Measurements from ENCODE around the gene ZNF524. TPM values are rescaled to one million over a fixed set of nuclear protein-coding genes. Genes with fewer than 3 reads are reported as not detected.

ZNF524 gene
- total and polyA plus RNA-seq, 7 donors, result 24.5 to 49.2 (median 37.1) TPM

- no peak overlapping the region for H3K4me3 ChIP-seq
- 98% methylated on average over 88 of the region's 88 CpGs for WGBS, 2 donors
- no peaks in the 10 kb centered on the region for H3K9me3 ChIP-seq
- H3K4me1 ChIP-seq, result peaks cover 0 to 13% (median 6%) of the 10 kb centered on the region in 4 donors
- peaks cover 17 to 45% (median 31%) of the 10 kb centered on the region in 4 donors for H3K36me3 ChIP-seq
- no peaks in the 10 kb centered on the region for H3K27me3 ChIP-seq
- H3K27ac ChIP-seq, result no peak overlapping the region
- no peak for DNase-seq
- intact Hi-C loops (cut with DNase I), result no loop called here
- TF ChIP-seq, protein P1, sequence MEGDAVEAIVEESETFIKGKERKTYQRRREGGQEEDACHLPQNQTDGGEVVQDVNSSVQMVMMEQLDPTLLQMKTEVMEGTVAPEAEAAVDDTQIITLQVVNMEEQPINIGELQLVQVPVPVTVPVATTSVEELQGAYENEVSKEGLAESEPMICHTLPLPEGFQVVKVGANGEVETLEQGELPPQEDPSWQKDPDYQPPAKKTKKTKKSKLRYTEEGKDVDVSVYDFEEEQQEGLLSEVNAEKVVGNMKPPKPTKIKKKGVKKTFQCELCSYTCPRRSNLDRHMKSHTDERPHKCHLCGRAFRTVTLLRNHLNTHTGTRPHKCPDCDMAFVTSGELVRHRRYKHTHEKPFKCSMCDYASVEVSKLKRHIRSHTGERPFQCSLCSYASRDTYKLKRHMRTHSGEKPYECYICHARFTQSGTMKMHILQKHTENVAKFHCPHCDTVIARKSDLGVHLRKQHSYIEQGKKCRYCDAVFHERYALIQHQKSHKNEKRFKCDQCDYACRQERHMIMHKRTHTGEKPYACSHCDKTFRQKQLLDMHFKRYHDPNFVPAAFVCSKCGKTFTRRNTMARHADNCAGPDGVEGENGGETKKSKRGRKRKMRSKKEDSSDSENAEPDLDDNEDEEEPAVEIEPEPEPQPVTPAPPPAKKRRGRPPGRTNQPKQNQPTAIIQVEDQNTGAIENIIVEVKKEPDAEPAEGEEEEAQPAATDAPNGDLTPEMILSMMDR (IDR thresholded peaks at IDR 0.05), result no peak
- TF ChIP-seq POLR2AphosphoS5 (IDR thresholded peaks at IDR 0.05), result no peak
- TF ChIP-seq POLR2A (IDR thresholded peaks at IDR 0.05), result no peak
- no peak for TF ChIP-seq EP300 (IDR thresholded peaks at IDR 0.05)
These were observed 15.7 kb downstream of the ZNF524 start for GRCh38 chr19:55615543-55616394.

DNA sequence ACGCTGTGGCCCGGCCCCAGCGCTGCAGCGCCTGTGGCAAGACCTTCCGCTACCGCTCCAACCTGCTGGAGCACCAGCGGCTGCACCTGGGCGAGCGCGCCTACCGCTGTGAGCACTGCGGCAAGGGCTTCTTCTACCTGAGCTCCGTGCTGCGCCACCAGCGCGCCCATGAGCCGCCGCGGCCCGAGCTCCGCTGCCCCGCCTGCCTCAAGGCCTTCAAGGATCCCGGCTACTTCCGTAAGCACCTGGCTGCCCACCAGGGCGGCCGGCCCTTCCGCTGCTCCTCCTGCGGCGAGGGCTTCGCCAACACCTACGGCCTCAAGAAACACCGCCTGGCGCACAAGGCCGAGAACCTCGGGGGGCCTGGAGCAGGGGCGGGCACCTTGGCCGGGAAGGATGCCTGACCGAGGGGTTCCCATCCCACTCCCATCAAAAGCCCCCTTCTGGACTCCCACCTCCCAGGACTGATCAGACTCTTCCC lies 16.3 kb downstream of the ZNF524 start:
- WGBS, 2 donors, result 98% methylated on average over 38 of the region's 38 CpGs
- DNase-seq, result no peak
- H3K4me3 ChIP-seq, result no peak overlapping the region
- H3K27me3 ChIP-seq, result no peaks in the 10 kb centered on the region
- no peaks in the 10 kb centered on the region for H3K9me3 ChIP-seq
- intact Hi-C loops (cut with DNase I), result no loop called here
- H3K4me1 ChIP-seq, result peaks cover 0 to 7% (median 3%) of the 10 kb centered on the region in 4 donors
- no peak overlapping the region for H3K27ac ChIP-seq
- TF ChIP-seq POLR2A (IDR thresholded peaks at IDR 0.05) (no peak), EP300 (IDR thresholded peaks at IDR 0.05) (no peak), POLR2AphosphoS5 (IDR thresholded peaks at IDR 0.05) (no peak)
- TF ChIP-seq, protein P1 (IDR thresholded peaks at IDR 0.05), result no peak
- peaks cover 17 to 52% (median 34%) of the 10 kb centered on the region in 4 donors for H3K36me3 ChIP-seq

DNA sequence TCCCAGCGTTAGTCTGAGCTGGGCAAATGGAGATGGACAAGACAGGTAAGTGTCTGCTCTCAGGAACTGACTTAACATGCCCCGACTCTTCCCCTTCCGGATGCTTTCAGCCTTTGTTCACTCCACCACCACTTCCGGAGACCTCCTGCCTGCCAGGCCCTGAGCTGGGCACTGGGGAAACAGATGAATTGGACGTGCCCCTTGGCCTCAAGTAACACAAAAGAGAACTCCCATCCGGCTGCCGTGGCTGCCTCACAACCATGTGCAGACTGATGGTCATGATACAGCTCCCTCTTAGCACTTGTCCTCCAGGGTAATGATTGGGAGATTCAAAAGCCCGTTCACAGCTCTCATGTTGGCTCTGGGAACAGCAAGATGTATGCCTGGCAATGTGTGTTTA lies 17.3 kb downstream of the ZNF524 start:
- H3K4me3 ChIP-seq, result no peak overlapping the region
- 91 to 93% methylated on average over 8 of the region's 8 CpGs for WGBS, 2 donors
- H3K27me3 ChIP-seq, result no peaks in the 10 kb centered on the region
- no peak overlapping the region for H3K27ac ChIP-seq
- no peaks in the 10 kb centered on the region for H3K9me3 ChIP-seq
- H3K4me1 ChIP-seq, result no peaks in the 10 kb centered on the region
- TF ChIP-seq EP300 (IDR thresholded peaks at IDR 0.05) (no peak), POLR2AphosphoS5 (IDR thresholded peaks at IDR 0.05) (no peak), POLR2A (IDR thresholded peaks at IDR 0.05) (no peak)
- TF ChIP-seq, protein P1 (IDR thresholded peaks at IDR 0.05), result no peak
- H3K36me3 ChIP-seq, result peaks cover 17 to 61% (median 37%) of the 10 kb centered on the region in 4 donors
- intact Hi-C loops (cut with DNase I), result no loop called here
- no peak for DNase-seq

- no peak for DNase-seq
- peaks cover 17 to 61% (median 37%) of the 10 kb centered on the region in 4 donors for H3K36me3 ChIP-seq
- no peaks in the 10 kb centered on the region for H3K9me3 ChIP-seq
- intact Hi-C loops (cut with DNase I), result no loop called here
- peak overlapping the region in 1 of 4 donors; percentile 51 for H3K27ac ChIP-seq
- no peaks in the 10 kb centered on the region for H3K27me3 ChIP-seq
- TF ChIP-seq EP300 (IDR thresholded peaks at IDR 0.05), result no peak
- no peak for TF ChIP-seq POLR2A (IDR thresholded peaks at IDR 0.05)
- no peak for TF ChIP-seq POLR2AphosphoS5 (IDR thresholded peaks at IDR 0.05)
- TF ChIP-seq, protein P1 (IDR thresholded peaks at IDR 0.05), result no peak
- 83 to 91% methylated on average over 7 of the region's 7 CpGs for WGBS, 2 donors
- peaks cover 0 to 2% (median 2%) of the 10 kb centered on the region in 4 donors for H3K4me1 ChIP-seq
- H3K4me3 ChIP-seq, result no peak overlapping the region
These were observed 18.3 kb downstream of the ZNF524 start for GRCh38 chr19:55618426-55618825.
